WTC11 (cell line): ENCODE data around the gene KIRREL2. TPM values are rescaled to one million over a fixed set of nuclear protein-coding genes. Genes with fewer than 3 reads are reported as not detected.
A peak's percentile ranks its signal among the peaks of the same experiment; 100 is the strongest.

ENCODE experiments used
- ATAC-seq: fragments of 200-7000 bp; cut with Tn5 transposase; 2 replicates; pipeline ENCODE4 v1.10.0; 2021; ENCODE audit warnings: mild to moderate bottlenecking, moderate library complexity
- CTCF ChIA-PET: fragments of 300-600 bp; sonication (Branson Sonifier 250); formaldehyde crosslinking; loops from one replicate; lab custom pipeline; 2021; ENCODE audit warnings: antibody characterized with exemption; lab: Charles Lee
- POLR2A ChIA-PET: fragments of 350-600 bp; sonication (Branson Sonifier 250); formaldehyde crosslinking; loops from one replicate; lab custom pipeline; 2021; ENCODE audit warnings: antibody characterized with exemption; lab: Charles Lee
- DNase-seq: peaks from one replicate; pipeline ENCODE4 v3.0.0; 2021; ENCODE audit warnings: low spot score
- H3K27ac Mint-ChIP-seq: 2 replicates; pipeline ENCODE4 v1.8.0; 2021; ENCODE audit warnings: mixed read lengths
- H3K27me3 Mint-ChIP-seq: 2 replicates; pipeline ENCODE4 v1.8.0; 2021; ENCODE audit warnings: low read depth, mild to moderate bottlenecking, moderate library complexity, mixed read lengths
- H3K36me3 Mint-ChIP-seq: 2 replicates; pipeline ENCODE4 v1.8.0; 2021; ENCODE audit warnings: mixed read lengths
- H3K4me1 Mint-ChIP-seq: 2 replicates; pipeline ENCODE4 v1.8.0; 2022; ENCODE audit warnings: mixed read lengths
- H3K4me3 Mint-ChIP-seq: 2 replicates; pipeline ENCODE4 v1.8.0; 2021; ENCODE audit warnings: mild to moderate bottlenecking, moderate library complexity, mixed read lengths
- H3K9me3 Mint-ChIP-seq: 2 replicates; pipeline ENCODE4 v1.8.0; 2021; ENCODE audit warnings: mixed read lengths
- ATF1 ChIP-seq: sonication (generic); formaldehyde crosslinking; IDR thresholded peaks from 2 replicates; pipeline ENCODE4 v1.8.1; 2023; ENCODE audit warnings: mild to moderate bottlenecking, moderate library complexity, missing genetic modification reagents
- CREB1 ChIP-seq: sonication (generic); formaldehyde crosslinking; IDR thresholded peaks from 2 replicates; pipeline ENCODE4 v1.8.0; 2023; ENCODE audit warnings: mild to moderate bottlenecking, missing genetic modification reagents
- ELF4 ChIP-seq: sonication (generic); formaldehyde crosslinking; IDR thresholded peaks from 2 replicates; pipeline ENCODE4 v1.8.1; 2022; ENCODE audit warnings: low read depth, mild to moderate bottlenecking, moderate library complexity, missing genetic modification reagents
- ESRRA ChIP-seq: sonication (generic); formaldehyde crosslinking; IDR thresholded peaks from 2 replicates; pipeline ENCODE4 v1.8.1; 2022; ENCODE audit warnings: mild to moderate bottlenecking, missing genetic modification reagents, borderline replicate concordance
- GRHL2 ChIP-seq: fragments of 250-450 bp; sonication (Bioruptor Pico); IDR thresholded peaks from 2 replicates; pipeline ENCODE4 v1.8.0; 2022; ENCODE audit warnings: mild to moderate bottlenecking, moderate library complexity; ENCODE audit not compliant: insufficient replicate concordance, severe bottlenecking
- GTF2I ChIP-seq: fragments of 250-450 bp; sonication (Bioruptor Pico); conservative IDR thresholded peaks from 2 replicates; pipeline ENCODE4 v1.4.0; 2021; ENCODE audit warnings: mild to moderate bottlenecking
- KAT7 ChIP-seq: sonication (generic); formaldehyde crosslinking; IDR thresholded peaks from 2 replicates; pipeline ENCODE4 v1.8.1; 2023; ENCODE audit warnings: missing genetic modification reagents, mild to moderate bottlenecking, borderline replicate concordance
- MYBL2 ChIP-seq: sonication (generic); formaldehyde crosslinking; IDR thresholded peaks from 2 replicates; pipeline ENCODE4 v1.8.1; 2023; ENCODE audit warnings: mild to moderate bottlenecking, moderate library complexity, missing genetic modification reagents
- NFE2L1 ChIP-seq: sonication (generic); formaldehyde crosslinking; IDR thresholded peaks from 2 replicates; pipeline ENCODE4 v1.8.1; 2023; ENCODE audit warnings: missing genetic modification reagents
- SMAD3 ChIP-seq: sonication (generic); formaldehyde crosslinking; IDR thresholded peaks from 2 replicates; pipeline ENCODE4 v1.8.0; 2022; ENCODE audit warnings: missing genetic modification reagents, mild to moderate bottlenecking, borderline replicate concordance
- SP1 ChIP-seq: sonication (generic); formaldehyde crosslinking; conservative IDR thresholded peaks from 2 replicates; pipeline ENCODE4 v1.8.1; 2022; ENCODE audit warnings: missing genetic modification reagents
- TCF7 ChIP-seq: sonication (generic); formaldehyde crosslinking; IDR thresholded peaks from 2 replicates; pipeline ENCODE4 v1.8.0; 2022; ENCODE audit warnings: mild to moderate bottlenecking, low read depth, missing genetic modification reagents, moderate library complexity
- TP53 ChIP-seq: sonication (generic); formaldehyde crosslinking; IDR thresholded peaks from 2 replicates; pipeline ENCODE4 v1.8.1; 2023; ENCODE audit warnings: mild to moderate bottlenecking, missing genetic modification reagents
- ZNF121 ChIP-seq: sonication (generic); formaldehyde crosslinking; IDR thresholded peaks from 2 replicates; pipeline ENCODE4 v1.8.0; 2023; ENCODE audit warnings: missing genetic modification reagents
- ZNF232 ChIP-seq: sonication (generic); formaldehyde crosslinking; IDR thresholded peaks from 2 replicates; pipeline ENCODE4 v1.8.0; 2022; ENCODE audit warnings: mild to moderate bottlenecking, missing genetic modification reagents
- ZNF317 ChIP-seq: sonication (generic); formaldehyde crosslinking; IDR thresholded peaks from 2 replicates; pipeline ENCODE4 v1.8.1; 2023; ENCODE audit warnings: low read depth, mild to moderate bottlenecking, moderate library complexity, missing genetic modification reagents, borderline replicate concordance
- total RNA-seq: library from RNA; stranded (reverse); gene quantifications from 3 replicates; pipeline ENCODE4 v1.2.3, GENCODE V29; 2021
- TF ChIP-seq, protein P1 (sequence below): sonication (generic); formaldehyde crosslinking; IDR thresholded peaks from 2 replicates; pipeline ENCODE4 v1.8.1; 2022; ENCODE audit warnings: low read depth, mild to moderate bottlenecking, moderate library complexity, missing genetic modification reagents, borderline replicate concordance
- TF ChIP-seq, protein P2 (sequence below): sonication (generic); formaldehyde crosslinking; IDR thresholded peaks from 2 replicates; pipeline ENCODE4 v1.8.1; 2023; ENCODE audit warnings: mild to moderate bottlenecking, missing genetic modification reagents, moderate library complexity
- TF ChIP-seq, protein P3 (sequence below): sonication (generic); formaldehyde crosslinking; IDR thresholded peaks from 2 replicates; pipeline ENCODE4 v1.8.1; 2023; ENCODE audit warnings: mild to moderate bottlenecking, missing genetic modification reagents, borderline replicate concordance
- TF ChIP-seq, protein P4 (sequence below): fragments of 250-450 bp; sonication (Bioruptor Pico); IDR thresholded peaks from 2 replicates; pipeline ENCODE4 v1.8.0; 2021; ENCODE audit warnings: mild to moderate bottlenecking
- TF ChIP-seq, protein P5 (sequence below): sonication (generic); formaldehyde crosslinking; IDR thresholded peaks from 2 replicates; pipeline ENCODE4 v1.8.1; 2022; ENCODE audit warnings: mild to moderate bottlenecking, moderate library complexity, missing genetic modification reagents
- TF ChIP-seq, protein P6 (sequence below): sonication (generic); formaldehyde crosslinking; IDR thresholded peaks from 2 replicates; pipeline ENCODE4 v1.8.0; 2022; ENCODE audit warnings: mild to moderate bottlenecking, missing genetic modification reagents
- TF ChIP-seq, protein P7 (sequence below): sonication (generic); formaldehyde crosslinking; IDR thresholded peaks from 2 replicates; pipeline ENCODE4 v1.8.1; 2023; ENCODE audit warnings: mild to moderate bottlenecking, moderate library complexity, missing genetic modification reagents
- TF ChIP-seq, protein P8 (sequence below): sonication (generic); formaldehyde crosslinking; conservative IDR thresholded peaks from 2 replicates; pipeline ENCODE4 v1.8.1; 2022; ENCODE audit warnings: mild to moderate bottlenecking, missing genetic modification reagents
- TF ChIP-seq, protein P9 (sequence below): sonication (generic); formaldehyde crosslinking; IDR thresholded peaks from 2 replicates; pipeline ENCODE4 v1.8.1; 2022; ENCODE audit warnings: mild to moderate bottlenecking, missing genetic modification reagents, moderate library complexity, borderline replicate concordance

KIRREL2 gene
- total RNA-seq, 1 experiment from 2014 or later: 4.7 TPM

DNA sequence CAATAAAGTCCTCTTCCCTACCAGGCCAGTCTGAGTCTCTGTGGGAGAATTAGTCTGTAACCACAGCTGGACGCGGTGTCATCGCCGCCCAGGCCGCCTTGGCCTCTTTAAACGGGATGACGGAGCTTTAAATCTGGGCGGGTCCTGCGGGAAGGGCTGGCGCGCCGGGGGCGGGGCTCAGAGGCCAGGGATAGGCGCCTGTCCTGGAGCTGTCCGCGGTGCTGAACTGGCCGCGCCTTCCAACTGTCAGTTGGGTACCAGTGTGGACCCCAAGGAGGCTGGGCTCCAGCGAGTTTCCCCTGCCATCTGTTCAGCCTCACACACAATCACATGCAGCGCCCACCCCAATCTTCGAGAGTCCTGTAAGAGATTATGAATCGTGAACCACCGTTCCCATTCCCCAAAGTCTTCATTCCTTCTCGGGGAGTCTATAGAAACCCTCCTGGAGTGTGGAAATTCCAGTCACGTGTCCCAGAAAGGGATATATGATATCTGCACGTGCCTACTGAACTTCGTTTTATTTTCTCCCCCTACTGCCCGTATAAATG, 23.1 kb downstream of the KIRREL2 start:
- ATAC-seq (peak; percentile 95), DNase-seq (peak; percentile 98)
- Mint-ChIP-seq H3K36me3 (no peaks in the 10 kb centered on the region), H3K27me3 (peaks cover 44% of the 10 kb centered on the region), H3K27ac (peak overlapping the region; percentile 56; the same call in 1 of the 2 replicates), H3K4me1 (peaks cover 8% of the 10 kb centered on the region), H3K9me3 (no peaks in the 10 kb centered on the region), H3K4me3 (peak overlapping the region; percentile 64)
- ChIA-PET CTCF (interaction anchor here (0.6 to 1.8 kb wide), 18 partner anchors 9 to 248 kb away, joined by 3 to 22 read pairs (median 4); partner anchors contain the start of genes APLP1, KIRREL2, LIN37 and PSENEN), POLR2A (interaction anchor here (0.5 to 1.7 kb wide), 10 partner anchors 11 to 1665 kb away, joined by 3 to 15 read pairs (median 4); partner anchors contain the start of genes APLP1, KIRREL2, NPHS1 and THAP8)
- no peak for TF ChIP-seq GTF2I (CRISPR knock-in tag)
- TF ChIP-seq ESRRA: peak; percentile 84
- TF ChIP-seq GRHL2: no peak
- TF ChIP-seq, protein P1, sequence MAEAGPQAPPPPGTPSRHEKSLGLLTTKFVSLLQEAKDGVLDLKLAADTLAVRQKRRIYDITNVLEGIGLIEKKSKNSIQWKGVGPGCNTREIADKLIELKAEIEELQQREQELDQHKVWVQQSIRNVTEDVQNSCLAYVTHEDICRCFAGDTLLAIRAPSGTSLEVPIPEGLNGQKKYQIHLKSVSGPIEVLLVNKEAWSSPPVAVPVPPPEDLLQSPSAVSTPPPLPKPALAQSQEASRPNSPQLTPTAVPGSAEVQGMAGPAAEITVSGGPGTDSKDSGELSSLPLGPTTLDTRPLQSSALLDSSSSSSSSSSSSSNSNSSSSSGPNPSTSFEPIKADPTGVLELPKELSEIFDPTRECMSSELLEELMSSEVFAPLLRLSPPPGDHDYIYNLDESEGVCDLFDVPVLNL (CRISPR knock-in tag): no peak
- TF ChIP-seq, protein P2, sequence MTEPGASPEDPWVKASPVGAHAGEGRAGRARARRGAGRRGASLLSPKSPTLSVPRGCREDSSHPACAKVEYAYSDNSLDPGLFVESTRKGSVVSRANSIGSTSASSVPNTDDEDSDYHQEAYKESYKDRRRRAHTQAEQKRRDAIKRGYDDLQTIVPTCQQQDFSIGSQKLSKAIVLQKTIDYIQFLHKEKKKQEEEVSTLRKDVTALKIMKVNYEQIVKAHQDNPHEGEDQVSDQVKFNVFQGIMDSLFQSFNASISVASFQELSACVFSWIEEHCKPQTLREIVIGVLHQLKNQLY (CRISPR knock-in tag): 0 out of 2 replicates have a peak, but pooled peaks have one; percentile 62
- TF ChIP-seq ZNF121 (CRISPR knock-in tag): no peak
- TF ChIP-seq, protein P3, sequence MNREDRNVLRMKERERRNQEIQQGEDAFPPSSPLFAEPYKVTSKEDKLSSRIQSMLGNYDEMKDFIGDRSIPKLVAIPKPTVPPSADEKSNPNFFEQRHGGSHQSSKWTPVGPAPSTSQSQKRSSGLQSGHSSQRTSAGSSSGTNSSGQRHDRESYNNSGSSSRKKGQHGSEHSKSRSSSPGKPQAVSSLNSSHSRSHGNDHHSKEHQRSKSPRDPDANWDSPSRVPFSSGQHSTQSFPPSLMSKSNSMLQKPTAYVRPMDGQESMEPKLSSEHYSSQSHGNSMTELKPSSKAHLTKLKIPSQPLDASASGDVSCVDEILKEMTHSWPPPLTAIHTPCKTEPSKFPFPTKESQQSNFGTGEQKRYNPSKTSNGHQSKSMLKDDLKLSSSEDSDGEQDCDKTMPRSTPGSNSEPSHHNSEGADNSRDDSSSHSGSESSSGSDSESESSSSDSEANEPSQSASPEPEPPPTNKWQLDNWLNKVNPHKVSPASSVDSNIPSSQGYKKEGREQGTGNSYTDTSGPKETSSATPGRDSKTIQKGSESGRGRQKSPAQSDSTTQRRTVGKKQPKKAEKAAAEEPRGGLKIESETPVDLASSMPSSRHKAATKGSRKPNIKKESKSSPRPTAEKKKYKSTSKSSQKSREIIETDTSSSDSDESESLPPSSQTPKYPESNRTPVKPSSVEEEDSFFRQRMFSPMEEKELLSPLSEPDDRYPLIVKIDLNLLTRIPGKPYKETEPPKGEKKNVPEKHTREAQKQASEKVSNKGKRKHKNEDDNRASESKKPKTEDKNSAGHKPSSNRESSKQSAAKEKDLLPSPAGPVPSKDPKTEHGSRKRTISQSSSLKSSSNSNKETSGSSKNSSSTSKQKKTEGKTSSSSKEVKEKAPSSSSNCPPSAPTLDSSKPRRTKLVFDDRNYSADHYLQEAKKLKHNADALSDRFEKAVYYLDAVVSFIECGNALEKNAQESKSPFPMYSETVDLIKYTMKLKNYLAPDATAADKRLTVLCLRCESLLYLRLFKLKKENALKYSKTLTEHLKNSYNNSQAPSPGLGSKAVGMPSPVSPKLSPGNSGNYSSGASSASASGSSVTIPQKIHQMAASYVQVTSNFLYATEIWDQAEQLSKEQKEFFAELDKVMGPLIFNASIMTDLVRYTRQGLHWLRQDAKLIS (CRISPR knock-in tag): no peak
- TF ChIP-seq SMAD3 (CRISPR knock-in tag): peak; percentile 93
- TF ChIP-seq TP53: peak; percentile 68; the same call in 1 of the 2 replicates
- TF ChIP-seq ZNF232 (CRISPR knock-in tag): peak; percentile 93
- TF ChIP-seq, protein P4, sequence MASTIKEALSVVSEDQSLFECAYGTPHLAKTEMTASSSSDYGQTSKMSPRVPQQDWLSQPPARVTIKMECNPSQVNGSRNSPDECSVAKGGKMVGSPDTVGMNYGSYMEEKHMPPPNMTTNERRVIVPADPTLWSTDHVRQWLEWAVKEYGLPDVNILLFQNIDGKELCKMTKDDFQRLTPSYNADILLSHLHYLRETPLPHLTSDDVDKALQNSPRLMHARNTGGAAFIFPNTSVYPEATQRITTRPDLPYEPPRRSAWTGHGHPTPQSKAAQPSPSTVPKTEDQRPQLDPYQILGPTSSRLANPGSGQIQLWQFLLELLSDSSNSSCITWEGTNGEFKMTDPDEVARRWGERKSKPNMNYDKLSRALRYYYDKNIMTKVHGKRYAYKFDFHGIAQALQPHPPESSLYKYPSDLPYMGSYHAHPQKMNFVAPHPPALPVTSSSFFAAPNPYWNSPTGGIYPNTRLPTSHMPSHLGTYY: no peak
- peak; percentile 85 for TF ChIP-seq SP1 (CRISPR knock-in tag)
- TF ChIP-seq TCF7 (CRISPR knock-in tag): 0 out of 2 replicates have a peak, but pooled peaks have one; percentile 28
- TF ChIP-seq, protein P5, sequence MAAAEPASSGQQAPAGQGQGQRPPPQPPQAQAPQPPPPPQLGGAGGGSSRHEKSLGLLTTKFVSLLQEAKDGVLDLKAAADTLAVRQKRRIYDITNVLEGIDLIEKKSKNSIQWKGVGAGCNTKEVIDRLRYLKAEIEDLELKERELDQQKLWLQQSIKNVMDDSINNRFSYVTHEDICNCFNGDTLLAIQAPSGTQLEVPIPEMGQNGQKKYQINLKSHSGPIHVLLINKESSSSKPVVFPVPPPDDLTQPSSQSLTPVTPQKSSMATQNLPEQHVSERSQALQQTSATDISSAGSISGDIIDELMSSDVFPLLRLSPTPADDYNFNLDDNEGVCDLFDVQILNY (CRISPR knock-in tag): peak; percentile 90
- TF ChIP-seq CREB1 (CRISPR knock-in tag): peak; percentile 86; the same call in 1 of the 2 replicates
- peak; percentile 65; the same call in 1 of the 2 replicates for TF ChIP-seq NFE2L1
- TF ChIP-seq, protein P6, sequence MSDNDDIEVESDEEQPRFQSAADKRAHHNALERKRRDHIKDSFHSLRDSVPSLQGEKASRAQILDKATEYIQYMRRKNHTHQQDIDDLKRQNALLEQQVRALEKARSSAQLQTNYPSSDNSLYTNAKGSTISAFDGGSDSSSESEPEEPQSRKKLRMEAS (CRISPR knock-in tag): peak; percentile 62; the same call in 1 of the 2 replicates
- TF ChIP-seq KAT7: peak; percentile 73; the same call in 1 of the 2 replicates
- TF ChIP-seq, protein P7, sequence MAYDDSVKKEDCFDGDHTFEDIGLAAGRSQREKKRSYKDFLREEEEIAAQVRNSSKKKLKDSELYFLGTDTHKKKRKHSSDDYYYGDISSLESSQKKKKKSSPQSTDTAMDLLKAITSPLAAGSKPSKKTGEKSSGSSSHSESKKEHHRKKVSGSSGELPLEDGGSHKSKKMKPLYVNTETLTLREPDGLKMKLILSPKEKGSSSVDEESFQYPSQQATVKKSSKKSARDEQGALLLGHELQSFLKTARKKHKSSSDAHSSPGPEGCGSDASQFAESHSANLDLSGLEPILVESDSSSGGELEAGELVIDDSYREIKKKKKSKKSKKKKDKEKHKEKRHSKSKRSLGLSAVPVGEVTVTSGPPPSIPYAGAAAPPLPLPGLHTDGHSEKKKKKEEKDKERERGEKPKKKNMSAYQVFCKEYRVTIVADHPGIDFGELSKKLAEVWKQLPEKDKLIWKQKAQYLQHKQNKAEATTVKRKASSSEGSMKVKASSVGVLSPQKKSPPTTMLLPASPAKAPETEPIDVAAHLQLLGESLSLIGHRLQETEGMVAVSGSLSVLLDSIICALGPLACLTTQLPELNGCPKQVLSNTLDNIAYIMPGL (CRISPR knock-in tag): peak; percentile 57
- 0 out of 2 replicates have a peak, but pooled peaks have one; percentile 79 for TF ChIP-seq ATF1 (CRISPR knock-in tag)
- TF ChIP-seq MYBL2 (CRISPR knock-in tag): no peak; the same call in 1 of the 2 replicates
- TF ChIP-seq ELF4 (CRISPR knock-in tag): peak; percentile 82; the same call in 1 of the 2 replicates
- TF ChIP-seq ZNF317: no peak
- TF ChIP-seq, protein P8, sequence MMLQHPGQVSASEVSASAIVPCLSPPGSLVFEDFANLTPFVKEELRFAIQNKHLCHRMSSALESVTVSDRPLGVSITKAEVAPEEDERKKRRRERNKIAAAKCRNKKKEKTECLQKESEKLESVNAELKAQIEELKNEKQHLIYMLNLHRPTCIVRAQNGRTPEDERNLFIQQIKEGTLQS (CRISPR knock-in tag): no peak
- TF ChIP-seq, protein P9, sequence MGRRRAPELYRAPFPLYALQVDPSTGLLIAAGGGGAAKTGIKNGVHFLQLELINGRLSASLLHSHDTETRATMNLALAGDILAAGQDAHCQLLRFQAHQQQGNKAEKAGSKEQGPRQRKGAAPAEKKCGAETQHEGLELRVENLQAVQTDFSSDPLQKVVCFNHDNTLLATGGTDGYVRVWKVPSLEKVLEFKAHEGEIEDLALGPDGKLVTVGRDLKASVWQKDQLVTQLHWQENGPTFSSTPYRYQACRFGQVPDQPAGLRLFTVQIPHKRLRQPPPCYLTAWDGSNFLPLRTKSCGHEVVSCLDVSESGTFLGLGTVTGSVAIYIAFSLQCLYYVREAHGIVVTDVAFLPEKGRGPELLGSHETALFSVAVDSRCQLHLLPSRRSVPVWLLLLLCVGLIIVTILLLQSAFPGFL (CRISPR knock-in tag): peak; percentile 74; the same call in 1 of the 2 replicates
